Brain microvascular endothelial cell (primary cell): ENCODE data around the gene UBE2N.
"Not testable (repeated sequence)": the region's sequence is repeated elsewhere in the genome, so short reads cannot be mapped to it uniquely, and the experiment has no call there.

Experiments used
- DNase-seq: peaks from one replicate; pipeline ENCODE4 v3.0.0-alpha.2; 2020
- H3K27ac ChIP-seq: fragments of 250-450 bp; sonication (Bioruptor Pico); 2 replicates; pipeline ENCODE4 v1.5.1; 2020; ENCODE audit warnings: mild to moderate bottlenecking, moderate library complexity
- H3K27me3 ChIP-seq: fragments of 250-450 bp; sonication (Bioruptor Pico); replicated peaks from 2 replicates; pipeline ENCODE4 v1.5.1; 2020; ENCODE audit warnings: mild to moderate bottlenecking
- H3K36me3 ChIP-seq: fragments of 250-450 bp; sonication (Bioruptor Pico); replicated peaks from 2 replicates; pipeline ENCODE4 v1.5.1; 2020; ENCODE audit warnings: mild to moderate bottlenecking
- H3K4me3 ChIP-seq: 2 replicates; pipeline ENCODE4 v1.5.1; 2011; ENCODE audit warnings: low read depth, mild to moderate bottlenecking, control low read depth, low read length, moderate library complexity
- in situ Hi-C: cut with HindIII; loops from 2 replicates; pipeline ENCODE4 v1.10.0; 2017; ENCODE audit warnings: low sequenced_read_pairs, low pct_ligation_motif_present
- TF ChIP-seq, protein P1 (sequence below): IDR thresholded peaks from 2 replicates; pipeline ENCODE4 v1.5.1; 2011; ENCODE audit warnings: low read depth, mild to moderate bottlenecking, moderate library complexity, low read length, control low read depth, inconsistent platforms; ENCODE audit errors: missing control alignments

The UBE2N gene

DNA sequence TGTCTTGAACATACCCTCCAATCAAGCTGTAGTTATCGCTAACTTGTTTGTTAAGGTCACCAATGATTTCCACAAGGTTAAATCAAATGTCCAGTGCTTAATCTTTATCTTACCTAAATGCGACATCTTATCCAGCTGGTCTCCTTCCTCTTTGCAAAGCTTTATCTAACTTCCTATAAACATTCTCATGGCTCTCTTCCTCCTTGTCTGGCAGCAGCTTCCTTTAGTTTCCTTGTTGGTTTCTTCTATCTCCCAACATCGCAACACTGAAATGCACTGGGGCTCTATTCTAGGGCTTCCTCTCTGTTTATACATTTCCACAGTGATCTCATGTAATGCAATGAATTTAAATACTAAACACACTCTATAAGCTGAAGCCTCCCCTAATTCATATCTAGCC is 28.7 kb downstream of the UBE2N start:
- in situ Hi-C loops: no loop called here
- no peak overlapping the region for H3K4me3 ChIP-seq
- H3K36me3 ChIP-seq: peaks cover 2% of the 10 kb centered on the region
- no peaks in the 10 kb centered on the region for H3K27me3 ChIP-seq
- no peak overlapping the region for H3K27ac ChIP-seq
- DNase-seq: no peak
- TF ChIP-seq, protein P1, sequence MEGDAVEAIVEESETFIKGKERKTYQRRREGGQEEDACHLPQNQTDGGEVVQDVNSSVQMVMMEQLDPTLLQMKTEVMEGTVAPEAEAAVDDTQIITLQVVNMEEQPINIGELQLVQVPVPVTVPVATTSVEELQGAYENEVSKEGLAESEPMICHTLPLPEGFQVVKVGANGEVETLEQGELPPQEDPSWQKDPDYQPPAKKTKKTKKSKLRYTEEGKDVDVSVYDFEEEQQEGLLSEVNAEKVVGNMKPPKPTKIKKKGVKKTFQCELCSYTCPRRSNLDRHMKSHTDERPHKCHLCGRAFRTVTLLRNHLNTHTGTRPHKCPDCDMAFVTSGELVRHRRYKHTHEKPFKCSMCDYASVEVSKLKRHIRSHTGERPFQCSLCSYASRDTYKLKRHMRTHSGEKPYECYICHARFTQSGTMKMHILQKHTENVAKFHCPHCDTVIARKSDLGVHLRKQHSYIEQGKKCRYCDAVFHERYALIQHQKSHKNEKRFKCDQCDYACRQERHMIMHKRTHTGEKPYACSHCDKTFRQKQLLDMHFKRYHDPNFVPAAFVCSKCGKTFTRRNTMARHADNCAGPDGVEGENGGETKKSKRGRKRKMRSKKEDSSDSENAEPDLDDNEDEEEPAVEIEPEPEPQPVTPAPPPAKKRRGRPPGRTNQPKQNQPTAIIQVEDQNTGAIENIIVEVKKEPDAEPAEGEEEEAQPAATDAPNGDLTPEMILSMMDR: no peak

DNA sequence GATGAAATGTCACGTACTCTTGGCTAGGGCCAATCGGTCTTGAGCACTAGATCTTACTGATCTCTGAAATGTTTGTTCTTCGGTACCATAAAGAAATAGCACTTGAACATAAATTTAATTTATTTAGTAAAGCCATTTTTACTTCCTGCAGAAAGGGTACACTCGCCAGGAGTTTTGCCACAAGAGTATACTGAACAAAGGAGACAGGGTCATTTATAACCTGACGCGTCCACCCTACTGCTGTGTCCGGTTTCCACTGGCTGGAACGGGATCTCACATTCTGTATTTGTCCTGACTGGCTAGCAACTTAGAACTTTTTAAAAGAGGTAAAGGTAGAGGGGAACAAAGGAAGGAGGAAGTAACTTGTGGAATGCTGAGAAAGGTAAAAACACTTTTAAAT is 29.4 kb downstream of the UBE2N start:
- H3K27me3 ChIP-seq, H3K27ac ChIP-seq, H3K4me3 ChIP-seq, H3K36me3 ChIP-seq, DNase-seq, in situ Hi-C loops: not testable (repeated sequence)

DNA sequence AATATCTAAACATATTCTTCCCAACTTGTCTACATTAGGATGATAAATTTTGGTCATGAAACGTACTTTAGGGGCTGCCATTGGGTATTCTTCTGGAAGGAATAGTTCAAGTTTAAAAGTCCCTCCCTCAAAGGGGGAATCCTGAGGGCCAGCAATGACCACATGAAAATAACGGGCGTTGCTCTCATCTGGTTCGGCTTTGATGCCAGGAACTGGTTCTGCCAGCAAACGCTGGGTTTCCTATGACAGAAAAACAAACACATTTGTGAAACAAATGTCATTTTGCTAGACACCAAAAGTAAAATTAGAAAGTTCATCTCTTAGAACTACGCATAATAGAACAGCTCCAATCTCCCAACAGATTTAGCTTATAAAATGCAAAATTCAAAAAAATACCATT is 30.7 kb downstream of the UBE2N start:
- H3K4me3 ChIP-seq, in situ Hi-C loops, H3K36me3 ChIP-seq, DNase-seq, H3K27ac ChIP-seq, H3K27me3 ChIP-seq: not testable (repeated sequence)

DNA sequence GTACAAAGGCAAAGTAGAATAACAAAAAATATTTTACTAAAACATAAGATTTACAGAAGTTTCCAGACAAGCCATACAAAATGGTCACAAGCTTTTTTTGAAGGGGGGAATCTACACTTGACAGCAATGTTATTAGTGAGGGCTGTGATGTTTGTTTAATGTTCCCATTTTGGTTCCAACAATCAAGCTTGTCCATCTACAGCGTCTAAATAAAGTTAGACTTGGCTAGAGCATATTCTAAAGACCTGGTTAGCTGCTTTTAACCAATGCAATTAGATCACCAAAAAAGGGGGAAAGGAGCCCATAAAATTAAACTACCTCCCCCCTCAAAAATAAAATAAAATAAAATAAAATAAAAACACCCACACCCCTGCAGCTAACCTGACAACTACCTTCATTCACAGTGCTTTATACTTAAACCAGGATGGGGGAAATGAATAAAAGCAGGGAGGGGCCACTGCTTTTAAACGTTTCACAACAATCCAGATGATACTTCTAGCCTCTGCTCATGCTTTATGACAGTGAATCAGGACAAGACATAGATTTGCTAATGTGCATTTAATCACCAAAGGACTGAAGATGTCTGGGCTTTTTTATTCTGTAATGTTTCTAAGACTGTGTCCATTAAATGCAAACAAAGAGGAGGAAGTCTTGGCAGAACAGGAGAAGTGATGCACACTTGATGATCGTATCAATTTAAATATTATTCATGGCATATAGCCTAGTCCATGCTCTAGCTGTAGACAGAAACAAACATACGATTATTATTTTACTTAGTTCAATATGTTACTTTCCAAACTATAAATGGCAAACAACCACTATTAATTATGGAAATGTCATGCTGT is 32.2 kb downstream of the UBE2N start:
- H3K27ac ChIP-seq, DNase-seq, H3K4me3 ChIP-seq, H3K27me3 ChIP-seq, in situ Hi-C loops: not testable (repeated sequence)
- peaks cover 15% of the 10 kb centered on the region for H3K36me3 ChIP-seq

DNA sequence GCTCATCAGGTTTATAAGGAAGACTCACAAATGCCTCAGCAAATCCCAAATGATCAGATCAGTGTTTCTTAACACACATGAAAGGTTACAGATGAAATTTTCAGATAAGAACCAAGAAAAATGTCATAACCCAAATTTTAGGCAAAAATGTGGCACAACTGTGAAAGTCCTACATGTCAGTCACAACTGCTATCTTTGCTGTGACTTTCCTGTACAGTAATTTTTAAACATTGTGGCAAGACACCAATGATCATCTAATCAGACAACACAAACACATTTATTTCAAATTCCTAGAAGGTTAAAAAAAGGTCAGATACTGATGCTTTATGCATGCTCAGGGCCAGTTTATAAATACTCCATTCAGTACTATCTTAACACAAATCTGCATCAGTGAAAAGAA is 32.9 kb downstream of the UBE2N start:
- TF ChIP-seq, protein P1: no peak
- DNase-seq: no peak
- no peak overlapping the region for H3K27ac ChIP-seq
- no peak overlapping the region for H3K4me3 ChIP-seq
- peaks cover 21% of the 10 kb centered on the region for H3K36me3 ChIP-seq
- in situ Hi-C loops: no loop called here
- H3K27me3 ChIP-seq: no peaks in the 10 kb centered on the region

DNA sequence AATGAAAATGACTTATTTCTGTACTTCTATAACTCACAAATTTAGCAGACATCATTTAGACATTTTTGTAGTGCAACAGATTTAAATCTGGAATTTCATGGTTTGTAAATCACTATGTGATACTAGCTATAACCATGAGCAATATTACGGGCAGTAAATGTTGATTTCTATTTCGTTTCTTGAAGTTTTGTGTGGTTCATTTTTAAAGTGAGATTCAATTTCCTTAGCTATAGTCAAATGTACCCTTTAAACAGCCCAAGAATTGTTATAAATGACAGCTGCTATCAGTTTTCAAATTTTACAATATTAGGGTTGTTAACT is 33.8 kb downstream of the UBE2N start:
- Histone ChIP-seq H3K27me3 (no peaks in the 10 kb centered on the region), H3K4me3 (no peak overlapping the region), H3K27ac (no peak overlapping the region), H3K36me3 (peaks cover 26% of the 10 kb centered on the region)
- in situ Hi-C loops: no loop called here
- TF ChIP-seq, protein P1: no peak
- DNase-seq: no peak

DNA sequence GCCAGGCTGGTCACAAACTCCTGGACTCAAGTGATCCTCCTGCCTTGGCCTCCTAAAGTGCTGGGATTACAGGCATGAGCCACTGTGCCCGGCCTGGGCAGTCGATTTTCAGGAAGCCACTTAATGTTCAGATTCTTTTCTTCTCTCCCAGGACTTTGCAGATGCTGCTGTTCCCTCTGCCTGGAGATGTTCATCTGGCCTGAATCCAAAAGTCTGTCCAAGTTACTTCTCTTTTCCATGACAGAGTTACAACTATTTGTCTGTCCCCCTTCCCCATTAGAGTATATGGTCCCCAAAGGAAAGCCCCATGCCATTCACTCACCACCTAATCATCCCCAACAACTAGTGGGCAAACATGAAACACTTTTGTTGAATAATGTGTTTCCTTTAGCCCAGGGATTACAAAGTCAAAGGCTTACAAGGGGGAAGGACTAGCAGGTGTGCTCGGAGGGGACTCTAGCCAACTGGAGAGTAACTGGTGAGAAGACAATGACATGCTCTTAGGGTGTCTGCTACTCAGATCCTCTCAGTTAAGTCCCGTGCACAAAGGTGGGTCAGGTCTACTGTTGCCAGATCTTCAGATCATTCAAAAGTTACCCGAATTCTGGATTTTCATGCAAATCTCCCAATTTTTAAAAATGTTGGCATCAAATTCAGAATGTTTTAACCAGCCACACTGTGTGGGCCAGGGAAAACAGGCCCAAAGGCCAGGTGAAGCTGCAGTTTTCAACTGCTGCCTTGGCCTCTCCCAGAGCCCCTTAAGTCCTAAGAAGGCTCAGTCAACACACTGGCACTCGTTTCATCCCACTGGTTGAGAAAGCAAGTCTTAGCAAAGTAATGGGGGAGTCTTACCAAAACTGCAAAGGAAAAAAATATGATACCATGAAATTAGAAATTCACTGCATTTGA is 34.4 kb downstream of the UBE2N start:
- TF ChIP-seq, protein P1: no peak
- Histone ChIP-seq H3K27me3 (no peaks in the 10 kb centered on the region), H3K36me3 (peaks cover 29% of the 10 kb centered on the region), H3K4me3 (no peak overlapping the region), H3K27ac (no peak overlapping the region)
- in situ Hi-C loops: no loop called here
- no peak for DNase-seq
